Mucosa of descending colon (tissue), 3 donors: Measurements from ENCODE around the gene MCTP1. TPM values are rescaled to one million over a fixed set of nuclear protein-coding genes. Genes with fewer than 3 reads are reported as not detected.

ENCODE experiments used
- ATAC-seq: fragments of 200-7000 bp; cut with Tn5 transposase; one replicate; pipeline ENCODE4 v1.9.1; 2020; ENCODE audit warnings: mild to moderate bottlenecking, moderate library complexity
- DNase-seq, 3 donors: peaks; one replicate each; pipeline ENCODE4 v3.0.0-alpha.2; 2020
- H3K36me3 ChIP-seq: fragments of 200-600 bp; one replicate; pipeline ENCODE4 v1.8.0; 2021; ENCODE audit warnings: low read depth, mild to moderate bottlenecking
- H3K4me1 ChIP-seq: fragments of 200-600 bp; one replicate; pipeline ENCODE4 v1.8.0; 2021; ENCODE audit warnings: low read depth, mild to moderate bottlenecking
- H3K4me3 ChIP-seq: fragments of 200-600 bp; one replicate; pipeline ENCODE4 v1.8.0; 2021; ENCODE audit warnings: mild to moderate bottlenecking
- H3K9me3 ChIP-seq: fragments of 200-600 bp; one replicate; pipeline ENCODE4 v1.8.0; 2021; ENCODE audit warnings: mild to moderate bottlenecking
- intact Hi-C, 2 donors: fragments of 100-400 bp; cut with DNase I in 1 of 2; cut with micrococcal nuclease in 1 of 2; formaldehyde crosslinking; loops; one replicate each; pipeline versions ENCODE4 v1.11.0 to v1.11.1; 2022; cut with DNase I, micrococcal nuclease
- total RNA-seq, 3 donors: library from RNA; stranded (reverse); fragmentation: NEBNext Ultra II Directional in 2 of 3; extraction: Animal tissue kit (Norgen Biotek cat#: 25700) in 2 of 3; gene quantifications; one replicate each; pipeline versions ENCODE4 v1.2.1 to v1.2.4, GENCODE V29; 2021 to 2023
- TF ChIP-seq, protein P1 (sequence below): fragments of 200-600 bp; IDR thresholded peaks from one replicate; pipeline ENCODE4 v1.8.0; 2022; ENCODE audit warnings: antibody characterized with exemption, mild to moderate bottlenecking
- donor health status: DM: no; HTN: no; CAD: no; lungs with moderate emphysema.
- donor health status: DM: no; HTN: no; CAD: no.
- donor health status: DM: no; HTN: yes; CAD: no.

MCTP1 gene
- total RNA-seq, 3 donors from 2014 or later: 6.8 to 12.3 (median 7.7) TPM

DNA sequence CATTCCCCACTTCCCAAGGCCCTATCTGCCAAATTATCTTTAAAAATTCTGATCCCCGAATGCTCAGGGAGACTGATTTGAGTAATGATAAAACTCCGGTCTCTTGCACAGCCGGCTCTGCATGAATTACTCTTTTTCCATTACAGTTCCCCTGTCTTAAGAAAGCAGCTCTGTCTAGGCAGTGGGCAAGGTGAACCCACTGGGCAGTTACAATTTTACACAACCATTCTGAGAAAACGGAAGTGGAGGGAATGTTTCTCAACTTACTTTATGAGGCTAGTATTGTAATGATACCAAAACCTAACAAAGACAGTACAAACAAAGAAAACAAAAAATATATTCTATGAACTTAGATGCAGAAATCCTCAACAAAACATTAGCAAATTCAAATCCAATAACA lies 100.0 kb downstream of the MCTP1 start:
- H3K36me3 ChIP-seq: no peaks in the 10 kb centered on the region
- no peaks in the 10 kb centered on the region for H3K9me3 ChIP-seq
- H3K4me3 ChIP-seq: no peak overlapping the region
- H3K4me1 ChIP-seq: no peaks in the 10 kb centered on the region
- DNase-seq (no peak), ATAC-seq (no peak)
- intact Hi-C loops: no loop called here
- TF ChIP-seq, protein P1, sequence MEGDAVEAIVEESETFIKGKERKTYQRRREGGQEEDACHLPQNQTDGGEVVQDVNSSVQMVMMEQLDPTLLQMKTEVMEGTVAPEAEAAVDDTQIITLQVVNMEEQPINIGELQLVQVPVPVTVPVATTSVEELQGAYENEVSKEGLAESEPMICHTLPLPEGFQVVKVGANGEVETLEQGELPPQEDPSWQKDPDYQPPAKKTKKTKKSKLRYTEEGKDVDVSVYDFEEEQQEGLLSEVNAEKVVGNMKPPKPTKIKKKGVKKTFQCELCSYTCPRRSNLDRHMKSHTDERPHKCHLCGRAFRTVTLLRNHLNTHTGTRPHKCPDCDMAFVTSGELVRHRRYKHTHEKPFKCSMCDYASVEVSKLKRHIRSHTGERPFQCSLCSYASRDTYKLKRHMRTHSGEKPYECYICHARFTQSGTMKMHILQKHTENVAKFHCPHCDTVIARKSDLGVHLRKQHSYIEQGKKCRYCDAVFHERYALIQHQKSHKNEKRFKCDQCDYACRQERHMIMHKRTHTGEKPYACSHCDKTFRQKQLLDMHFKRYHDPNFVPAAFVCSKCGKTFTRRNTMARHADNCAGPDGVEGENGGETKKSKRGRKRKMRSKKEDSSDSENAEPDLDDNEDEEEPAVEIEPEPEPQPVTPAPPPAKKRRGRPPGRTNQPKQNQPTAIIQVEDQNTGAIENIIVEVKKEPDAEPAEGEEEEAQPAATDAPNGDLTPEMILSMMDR: no peak

DNA sequence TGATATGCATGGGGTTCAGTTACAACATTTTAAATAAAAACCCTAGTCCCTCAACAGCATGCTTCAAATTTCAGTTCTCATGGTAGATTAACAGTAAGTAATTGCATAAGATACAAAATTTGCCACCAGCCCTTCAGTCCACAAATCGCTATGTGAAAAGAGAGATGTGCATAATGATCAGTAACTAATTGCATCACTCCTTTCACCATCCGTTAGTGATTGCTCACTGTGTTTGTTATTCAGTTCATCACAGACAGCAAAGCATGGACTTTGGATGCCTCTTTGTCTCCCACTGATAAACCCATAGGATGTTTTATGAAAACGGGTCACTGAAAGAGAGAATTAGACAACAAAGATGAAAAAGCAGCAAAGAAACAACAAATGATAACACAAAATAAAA lies 103.2 kb downstream of the MCTP1 start:
- intact Hi-C loops: no loop called here

DNA sequence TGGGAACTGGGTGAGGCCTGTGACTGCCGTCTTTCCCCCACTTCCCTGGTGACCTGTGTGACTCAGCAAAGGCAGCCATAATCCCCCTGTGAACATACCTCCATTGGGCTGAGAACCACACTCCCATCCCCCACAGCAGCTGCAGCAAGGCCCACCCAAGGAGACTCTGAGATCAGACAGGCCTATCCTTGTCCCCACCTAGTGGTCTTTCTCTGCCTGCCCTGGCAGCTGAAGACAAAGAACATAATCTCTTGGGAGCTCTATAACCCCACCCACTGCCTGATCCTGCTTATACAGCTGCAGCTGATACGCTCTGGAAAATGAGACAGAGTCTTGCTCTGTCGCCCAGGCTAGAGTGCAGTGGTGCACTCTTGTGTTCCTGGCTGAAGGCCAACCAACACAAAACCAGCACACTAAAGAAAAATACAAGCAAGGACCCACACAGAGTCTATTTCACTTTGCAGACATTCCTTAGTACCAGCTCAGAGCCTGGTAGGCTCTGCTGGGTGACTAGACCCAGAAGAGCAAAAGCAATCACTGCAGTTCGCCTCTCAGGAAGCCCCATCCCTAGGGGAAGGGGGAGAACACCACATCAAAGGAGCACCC lies 106.7 kb downstream of the MCTP1 start:
- ATAC-seq (no peak), DNase-seq (no peak)
- TF ChIP-seq, protein P1: no peak
- Histone ChIP-seq H3K36me3 (no peaks in the 10 kb centered on the region), H3K9me3 (no peaks in the 10 kb centered on the region), H3K4me3 (no peak overlapping the region), H3K4me1 (no peaks in the 10 kb centered on the region)
- intact Hi-C loops: no loop called here

More for the DNA sequence above, 103.2 kb downstream of the MCTP1 start:
- no peak overlapping the region for H3K4me3 ChIP-seq
- no peaks in the 10 kb centered on the region for H3K9me3 ChIP-seq
- TF ChIP-seq, protein P1: no peak
- ATAC-seq (no peak), DNase-seq (no peak)
- H3K36me3 ChIP-seq: no peaks in the 10 kb centered on the region
- no peaks in the 10 kb centered on the region for H3K4me1 ChIP-seq

DNA sequence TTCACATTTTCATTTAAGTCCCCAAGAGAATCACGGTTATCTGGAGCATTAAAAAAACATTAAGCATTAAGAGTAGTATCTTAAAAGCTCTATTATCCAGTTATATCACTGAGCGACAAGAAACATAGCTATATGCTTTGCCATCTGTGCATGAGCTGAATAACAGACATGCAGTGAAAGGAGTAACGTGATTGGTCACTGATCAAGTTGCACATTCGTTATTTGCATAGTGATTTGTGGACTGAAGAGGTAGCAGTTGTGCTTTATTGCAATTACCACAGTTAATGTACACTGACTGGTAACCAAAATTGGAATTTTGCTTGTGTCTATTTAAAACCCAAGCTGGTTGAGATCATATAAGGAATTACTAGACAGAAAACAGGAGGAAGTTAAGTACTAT lies 107.4 kb downstream of the MCTP1 start:
- TF ChIP-seq, protein P1: no peak
- H3K4me3 ChIP-seq: no peak overlapping the region
- intact Hi-C loops: no loop called here
- ATAC-seq: no peak
- no peak for DNase-seq
- H3K9me3 ChIP-seq: no peaks in the 10 kb centered on the region
- no peaks in the 10 kb centered on the region for H3K36me3 ChIP-seq
- no peaks in the 10 kb centered on the region for H3K4me1 ChIP-seq

DNA sequence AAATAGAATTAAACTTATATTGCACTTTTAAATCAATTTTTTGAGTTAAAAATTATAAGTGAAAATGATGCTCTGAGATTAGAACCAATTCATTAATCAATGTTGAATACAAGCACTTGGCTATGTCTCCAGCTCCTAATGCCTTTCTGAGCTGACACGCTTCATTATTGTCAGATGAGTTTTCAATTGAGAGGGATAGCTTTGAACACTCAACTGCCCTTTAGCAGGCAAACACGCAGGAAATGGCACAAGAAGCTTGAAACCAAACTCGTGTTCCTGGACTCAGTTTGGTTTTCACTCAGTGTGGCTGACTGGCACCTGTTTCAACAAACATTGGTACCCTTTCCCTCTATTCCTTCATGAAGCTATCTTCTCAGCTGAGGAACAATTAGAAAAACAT lies 109.8 kb downstream of the MCTP1 start:
- Histone ChIP-seq H3K36me3 (no peaks in the 10 kb centered on the region), H3K4me3 (no peak overlapping the region), H3K4me1 (no peaks in the 10 kb centered on the region), H3K9me3 (no peaks in the 10 kb centered on the region)
- TF ChIP-seq, protein P1: no peak
- no peak for DNase-seq
- no peak for ATAC-seq
- intact Hi-C loops: no loop called here

DNA sequence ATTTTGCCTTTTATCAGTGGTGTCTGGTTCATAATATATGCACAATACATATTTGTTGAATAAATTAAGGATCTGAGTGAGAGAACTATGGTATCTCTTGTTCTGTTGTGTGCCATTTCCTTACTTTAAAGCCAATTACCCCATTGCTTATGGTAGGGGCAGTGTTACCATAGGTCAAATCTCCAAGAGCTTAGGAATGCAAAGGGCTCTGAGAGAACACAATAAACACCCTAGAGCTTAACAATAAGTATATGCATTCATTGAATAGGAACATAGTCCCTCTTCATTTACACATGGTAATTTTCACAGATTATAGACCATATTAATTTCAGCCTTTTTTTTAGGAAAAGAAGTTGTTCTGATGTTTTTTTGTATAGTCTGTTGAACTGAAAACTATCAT lies 112.2 kb downstream of the MCTP1 start:
- TF ChIP-seq, protein P1: no peak

More for the DNA sequence above, 112.2 kb downstream of the MCTP1 start:
- intact Hi-C loops: no loop called here
- no peak for DNase-seq
- no peak overlapping the region for H3K4me3 ChIP-seq
- no peak for ATAC-seq
- H3K36me3 ChIP-seq: no peaks in the 10 kb centered on the region
- H3K4me1 ChIP-seq: no peaks in the 10 kb centered on the region
- no peaks in the 10 kb centered on the region for H3K9me3 ChIP-seq
